Measurements from ENCODE around the gene HPCA.

The HPCA gene

GRCh38 chr1:32885676-32886003, 651 bp upstream of the HPCA start:
- Histone ChIP-seq H3K4me3 (ENCODE audit: low read length) (no peak overlapping the region), H3K79me2 (ENCODE audit: low read length) (no peaks in the 10 kb centered on the region), H4K20me1 (ENCODE audit: insufficient read depth, low read length) (no peaks in the 10 kb centered on the region), H3K27ac (ENCODE audit: low read length) (no peak overlapping the region), H3K9ac (ENCODE audit: low read length) (no peak overlapping the region), H3K27me3 (ENCODE audit: low read depth, low read length) (no peaks in the 10 kb centered on the region), H3K36me3 (replicated peaks; ENCODE audit: low read depth, low read length) (no peaks in the 10 kb centered on the region), H3K4me2 (ENCODE audit: low read length) (no peak overlapping the region), H3K9me3 (ENCODE audit: insufficient read depth, low read length) (no peaks in the 10 kb centered on the region), H2AFZ (ENCODE audit: low read depth, low read length) (no peak overlapping the region), H3K4me1 (ENCODE audit: low read length) (no peaks in the 10 kb centered on the region)
- no peak for TF ChIP-seq CTCF (IDR thresholded peaks at IDR 0.05; ENCODE audit: low read depth, low read length)
- TF ChIP-seq EZH2phosphoT487 (IDR thresholded peaks at IDR 0.05; ENCODE audit: low read depth) = no peak

- Histone ChIP-seq H3K9me3 (ENCODE audit: insufficient read depth, low read length) (no peaks in the 10 kb centered on the region), H3K27me3 (ENCODE audit: low read depth, low read length) (no peaks in the 10 kb centered on the region), H3K4me3 (ENCODE audit: low read length) (no peak overlapping the region), H3K4me1 (ENCODE audit: low read length) (no peaks in the 10 kb centered on the region), H3K9ac (ENCODE audit: low read length) (no peak overlapping the region), H3K79me2 (ENCODE audit: low read length) (no peaks in the 10 kb centered on the region), H2AFZ (ENCODE audit: low read depth, low read length) (no peak overlapping the region), H3K36me3 (replicated peaks; ENCODE audit: low read depth, low read length) (no peaks in the 10 kb centered on the region), H4K20me1 (ENCODE audit: insufficient read depth, low read length) (no peaks in the 10 kb centered on the region), H3K4me2 (ENCODE audit: low read length) (no peak overlapping the region), H3K27ac (ENCODE audit: low read length) (no peak overlapping the region)
- TF ChIP-seq EZH2phosphoT487 (IDR thresholded peaks at IDR 0.05; ENCODE audit: low read depth) (no peak), CTCF (IDR thresholded peaks at IDR 0.05; ENCODE audit: low read depth, low read length) (no peak)
Measured at GRCh38 chr1:32886828-32887414, 630 bp downstream of the HPCA start.

- H3K27me3 ChIP-seq (ENCODE audit: low read depth, low read length) = no peaks in the 10 kb centered on the region
- no peaks in the 10 kb centered on the region for H3K4me1 ChIP-seq (ENCODE audit: low read length)
- no peak overlapping the region for H3K4me2 ChIP-seq (ENCODE audit: low read length)
- H2AFZ ChIP-seq (ENCODE audit: low read depth, low read length) = no peak overlapping the region
- H3K9ac ChIP-seq (ENCODE audit: low read length) = no peak overlapping the region
- H3K36me3 ChIP-seq (replicated peaks; ENCODE audit: low read depth, low read length) = no peaks in the 10 kb centered on the region
- no peaks in the 10 kb centered on the region for H3K9me3 ChIP-seq (ENCODE audit: insufficient read depth, low read length)
- H3K4me3 ChIP-seq (ENCODE audit: low read length) = no peak overlapping the region
- no peaks in the 10 kb centered on the region for H4K20me1 ChIP-seq (ENCODE audit: insufficient read depth, low read length)
- no peaks in the 10 kb centered on the region for H3K79me2 ChIP-seq (ENCODE audit: low read length)
- TF ChIP-seq CTCF (IDR thresholded peaks at IDR 0.05; ENCODE audit: low read depth, low read length) (no peak), EZH2phosphoT487 (IDR thresholded peaks at IDR 0.05; ENCODE audit: low read depth) (no peak)
- no peak overlapping the region for H3K27ac ChIP-seq (ENCODE audit: low read length)
Measured at GRCh38 chr1:32887623-32888022, 1.3 kb downstream of the HPCA start.

GRCh38 chr1:32888134-32888533, 1.8 kb downstream of the HPCA start:
- no peak overlapping the region for H3K27ac ChIP-seq (ENCODE audit: low read length)
- no peak overlapping the region for H3K4me3 ChIP-seq (ENCODE audit: low read length)
- H3K9ac ChIP-seq (ENCODE audit: low read length) = no peak overlapping the region
- H3K4me2 ChIP-seq (ENCODE audit: low read length) = no peak overlapping the region
- TF ChIP-seq EZH2phosphoT487 (IDR thresholded peaks at IDR 0.05; ENCODE audit: low read depth) = no peak
- TF ChIP-seq CTCF (IDR thresholded peaks at IDR 0.05; ENCODE audit: low read depth, low read length) = no peak
- no peaks in the 10 kb centered on the region for H3K79me2 ChIP-seq (ENCODE audit: low read length)
- H3K27me3 ChIP-seq (ENCODE audit: low read depth, low read length) = no peaks in the 10 kb centered on the region
- no peaks in the 10 kb centered on the region for H3K36me3 ChIP-seq (replicated peaks; ENCODE audit: low read depth, low read length)
- H2AFZ ChIP-seq (ENCODE audit: low read depth, low read length) = no peak overlapping the region
- H4K20me1 ChIP-seq (ENCODE audit: insufficient read depth, low read length) = no peaks in the 10 kb centered on the region
- H3K9me3 ChIP-seq (ENCODE audit: insufficient read depth, low read length) = no peaks in the 10 kb centered on the region
- no peaks in the 10 kb centered on the region for H3K4me1 ChIP-seq (ENCODE audit: low read length)
